PFSK-1 (cell line): Measurements from ENCODE around the gene MAP3K19.

ENCODE experiments used
- FOXP2 ChIP-seq: optimal IDR thresholded peaks from 2 replicates; pipeline ENCODE3; 2011; ENCODE audit warnings: borderline replicate concordance, control low read depth, inconsistent platforms; ENCODE audit not compliant: insufficient read depth; ENCODE audit errors: extremely low read length, extremely low read depth
- POLR2AphosphoS5 ChIP-seq: IDR thresholded peaks from 2 replicates; pipeline ENCODE4 v1.6.1; 2012; ENCODE audit warnings: low read depth, mild to moderate bottlenecking, control low read depth, low read length, moderate library complexity
- REST ChIP-seq, 2 experiments: IDR thresholded peaks; 2 replicates each; pipeline versions ENCODE4 v1.6.1 to v1.8.0; 2011 to 2012; ENCODE audit warnings: low read depth in 2 of 2, low read length in 2 of 2, control low read depth in 1 of 2, inconsistent platforms in 1 of 2, mild to moderate bottlenecking in 1 of 2, moderate library complexity in 1 of 2; ENCODE audit not compliant: insufficient read depth in 1 of 2
- SIN3A ChIP-seq: IDR thresholded peaks from 2 replicates; pipeline ENCODE4 v1.6.1; 2012; ENCODE audit warnings: mild to moderate bottlenecking, low read length, moderate library complexity, borderline replicate concordance; ENCODE audit not compliant: insufficient read depth
- TAF1 ChIP-seq: IDR thresholded peaks from 2 replicates; pipeline ENCODE4 v1.6.1; 2012; ENCODE audit warnings: low read length, control low read depth, borderline replicate concordance; ENCODE audit not compliant: insufficient read depth

Gene MAP3K19

GRCh38 chr2:134955744-134956143 is 91.5 kb downstream of the MAP3K19 start:
- TF ChIP-seq SIN3A (no peak), FOXP2 (no peak), REST (IDR thresholded peaks at IDR 0.05; ENCODE audit: insufficient read depth in 1 of 2, low read depth in 2 of 2, low read length in 2 of 2) (no peak)

- TF ChIP-seq FOXP2 (no peak), TAF1 (no peak), POLR2AphosphoS5 (no peak), REST (IDR thresholded peaks at IDR 0.05; ENCODE audit: insufficient read depth in 1 of 2, low read depth in 2 of 2, low read length in 2 of 2) (no peak), SIN3A (no peak)
These were observed 93.2 kb downstream of the MAP3K19 start for GRCh38 chr2:134954065-134954464.

- no peak for TF ChIP-seq REST (IDR thresholded peaks at IDR 0.05; ENCODE audit: insufficient read depth in 1 of 2, low read depth in 2 of 2, low read length in 2 of 2)
- TF ChIP-seq SIN3A, result no peak
- no peak for TF ChIP-seq TAF1
- no peak for TF ChIP-seq FOXP2
- TF ChIP-seq POLR2AphosphoS5, result no peak
These were observed 94.6 kb downstream of the MAP3K19 start for GRCh38 chr2:134952608-134953007.

- TF ChIP-seq REST (IDR thresholded peaks at IDR 0.05; ENCODE audit: insufficient read depth in 1 of 2, low read depth in 2 of 2, low read length in 2 of 2), result no peak
- no peak for TF ChIP-seq TAF1
- TF ChIP-seq SIN3A, result no peak
- TF ChIP-seq FOXP2, result no peak
- TF ChIP-seq POLR2AphosphoS5, result no peak
These were observed 96.4 kb downstream of the MAP3K19 start for GRCh38 chr2:134950886-134951285.

GRCh38 chr2:134949981-134950708 is 97.1 kb downstream of the MAP3K19 start:
- TF ChIP-seq SIN3A (no peak), REST (IDR thresholded peaks at IDR 0.05; ENCODE audit: insufficient read depth in 1 of 2, low read depth in 2 of 2, low read length in 2 of 2) (no peak), TAF1 (no peak), POLR2AphosphoS5 (no peak), FOXP2 (no peak)
